ENCODE results near the gene SMIM11.
"Not testable (repeated sequence)": the region's sequence is repeated elsewhere in the genome, so short reads cannot be mapped to it uniquely, and the experiment has no call there.

Gene SMIM11

GRCh38 chr21:34374940-34375618 lies at the start of gene SMIM11:
SMIM11 (plus strand) TSS chr21:34375507; CDS start chr21:34379505, 3,998 bp downstream.
- not testable (repeated sequence) for DNase-seq (ENCODE audit: low read depth in 2 of 2)

- DNase-seq (ENCODE audit: low read depth in 2 of 2) = no peak
Observed at GRCh38 chr21:34330055-34330454, 45.3 kb upstream of the SMIM11 start.

GRCh38 chr21:34331726-34332125 lies 43.6 kb upstream of the SMIM11 start:
- DNase-seq (ENCODE audit: low read depth in 2 of 2) = no peak

- DNase-seq (ENCODE audit: low read depth in 2 of 2) = no peak
Observed at GRCh38 chr21:34332347-34332746, 43.0 kb upstream of the SMIM11 start.

- DNase-seq (ENCODE audit: low read depth in 2 of 2) = no peak
Observed at GRCh38 chr21:34333121-34333739, 42.1 kb upstream of the SMIM11 start.

GRCh38 chr21:34335316-34335715 lies 40.0 kb upstream of the SMIM11 start:
- no peak for DNase-seq (ENCODE audit: low read depth in 2 of 2)

GRCh38 chr21:34336245-34336644 lies 39.1 kb upstream of the SMIM11 start:
- no peak for DNase-seq (ENCODE audit: low read depth in 2 of 2)

- no peak for DNase-seq (ENCODE audit: low read depth in 2 of 2)
Observed at GRCh38 chr21:34336756-34337391, 38.4 kb upstream of the SMIM11 start.

GRCh38 chr21:34337741-34338140 lies 37.6 kb upstream of the SMIM11 start:
- no peak for DNase-seq (ENCODE audit: low read depth in 2 of 2)

- no peak for DNase-seq (ENCODE audit: low read depth in 2 of 2)
Observed at GRCh38 chr21:34338226-34338625, 37.1 kb upstream of the SMIM11 start.

GRCh38 chr21:34340061-34340460 lies 35.2 kb upstream of the SMIM11 start:
- DNase-seq (ENCODE audit: low read depth in 2 of 2) = no peak

GRCh38 chr21:34342476-34342875 lies 32.8 kb upstream of the SMIM11 start:
- no peak for DNase-seq (ENCODE audit: low read depth in 2 of 2)

GRCh38 chr21:34343347-34343746 lies 32.0 kb upstream of the SMIM11 start:
- no peak for DNase-seq (ENCODE audit: low read depth in 2 of 2)

- no peak for DNase-seq (ENCODE audit: low read depth in 2 of 2)
Observed at GRCh38 chr21:34343838-34344381, 31.4 kb upstream of the SMIM11 start.

- DNase-seq (ENCODE audit: low read depth in 2 of 2) = no peak
Observed at GRCh38 chr21:34344584-34344983, 30.7 kb upstream of the SMIM11 start.

- DNase-seq (ENCODE audit: low read depth in 2 of 2) = no peak
Observed at GRCh38 chr21:34345091-34345871, 30.0 kb upstream of the SMIM11 start.

GRCh38 chr21:34345892-34346291 lies 29.4 kb upstream of the SMIM11 start:
- no peak for DNase-seq (ENCODE audit: low read depth in 2 of 2)

GRCh38 chr21:34348890-34349519 lies 26.3 kb upstream of the SMIM11 start:
- no peak for DNase-seq (ENCODE audit: low read depth in 2 of 2)

GRCh38 chr21:34351786-34352241 lies 23.5 kb upstream of the SMIM11 start:
- no peak for DNase-seq (ENCODE audit: low read depth in 2 of 2)

- DNase-seq (ENCODE audit: low read depth in 2 of 2) = no peak
Observed at GRCh38 chr21:34352556-34352955, 22.8 kb upstream of the SMIM11 start.

- DNase-seq (ENCODE audit: low read depth in 2 of 2) = no peak
Observed at GRCh38 chr21:34353182-34353581, 22.1 kb upstream of the SMIM11 start.
